Adrenal gland (tissue), 5 donors: ENCODE results near the gene SEBOX.

Experiments used
- CTCF ChIP-seq, 6 experiments: fragments of 450-650 bp in 4 of 6; fragments of 200-600 bp in 2 of 6; sonication (generic) in 1 of 6; IDR thresholded peaks; 1 replicate in 5 of 6; 2 replicates in 1 of 6; pipeline versions ENCODE4 v1.5.1 to v1.8.0; 2016 to 2021; ENCODE audit warnings: antibody characterized with exemption in 6 of 6, mild to moderate bottlenecking in 2 of 6, moderate library complexity in 1 of 6
- POLR2A ChIP-seq, 2 donors: fragments of 450-650 bp; IDR thresholded peaks; one replicate each; pipeline ENCODE4 v1.6.1; 2017; ENCODE audit warnings: antibody characterized with exemption in 2 of 2, mild to moderate bottlenecking in 2 of 2, moderate library complexity in 1 of 2
- donor health status: DM: no; HTN: no; CAD: no.

DNA sequence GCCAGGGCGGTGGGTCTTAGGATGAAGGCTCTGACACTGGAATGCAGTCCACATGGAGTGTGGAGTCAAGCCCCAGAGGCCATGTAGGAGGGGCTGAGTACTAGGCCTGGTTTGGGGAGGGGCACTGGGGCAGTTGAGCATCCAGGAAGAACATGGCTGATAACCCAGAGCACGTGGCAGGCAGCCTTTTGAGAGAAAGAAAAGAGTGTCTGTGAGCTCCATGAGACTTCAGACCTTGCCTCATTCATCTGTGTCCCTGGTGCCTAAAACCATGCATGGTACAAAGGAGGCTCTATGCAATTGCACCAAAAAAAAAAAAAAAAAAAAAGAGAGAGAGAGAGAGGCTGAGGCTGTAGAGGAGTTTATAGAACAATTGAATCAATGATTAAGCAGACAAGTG lies 26.4 kb upstream of the SEBOX start:
- no peak for TF ChIP-seq CTCF (IDR thresholded peaks at IDR 0.05)
- TF ChIP-seq POLR2A (IDR thresholded peaks at IDR 0.05), result no peak
